ENCODE results near the gene POU3F3.

The POU3F3 gene

GRCh38 chr2:104847586-104848160 is 6.2 kb upstream of the POU3F3 start:
- DNase-seq: no peak

- no peak for DNase-seq
Observed at GRCh38 chr2:104848526-104848925, 5.4 kb upstream of the POU3F3 start.

- no peak for DNase-seq
Observed at GRCh38 chr2:104849101-104849500, 4.8 kb upstream of the POU3F3 start.

- DNase-seq: peak; percentile 36
Observed at GRCh38 chr2:104849618-104850141, 4.2 kb upstream of the POU3F3 start.

GRCh38 chr2:104850361-104851290 is 3.3 kb upstream of the POU3F3 start:
- DNase-seq: no peak

GRCh38 chr2:104851291-104852089 is 2.4 kb upstream of the POU3F3 start:
- no peak for DNase-seq

- no peak for DNase-seq
Observed at GRCh38 chr2:104852090-104852666, 1.7 kb upstream of the POU3F3 start.

- no peak for DNase-seq
Observed at GRCh38 chr2:104854498-104855220, 744 bp downstream of the POU3F3 start.

- no peak for DNase-seq
Observed at GRCh38 chr2:104855221-104856085, 1.5 kb downstream of the POU3F3 start.

GRCh38 chr2:104856086-104856972 is 2.4 kb downstream of the POU3F3 start:
- DNase-seq: peak; percentile 30

GRCh38 chr2:104856973-104857261 is 3.0 kb downstream of the POU3F3 start:
- DNase-seq: no peak

- no peak for DNase-seq
Observed at GRCh38 chr2:104857262-104858005, 3.5 kb downstream of the POU3F3 start.

GRCh38 chr2:104858006-104858978 is 4.4 kb downstream of the POU3F3 start:
- DNase-seq: no peak

- DNase-seq: no peak
Observed at GRCh38 chr2:104859291-104859765, 5.4 kb downstream of the POU3F3 start.

GRCh38 chr2:104859766-104860450 is 6.0 kb downstream of the POU3F3 start:
- no peak for DNase-seq

- DNase-seq: no peak
Observed at GRCh38 chr2:104860451-104860790, 6.5 kb downstream of the POU3F3 start.

- no peak for DNase-seq
Observed at GRCh38 chr2:104861351-104862057, 7.6 kb downstream of the POU3F3 start.
